Stimulated activated CD4-positive, alpha-beta T cell treated with anti-CD3 and anti-CD28 coated beads, Interleukin-4, amount 100 ng/mL, for 24 hours (primary cell): ENCODE measurements around the gene CADPS2.

Experiments used
- DNase-seq: peaks from one replicate; pipeline ENCODE4 v3.0.0-alpha.2; 2020

The CADPS2 gene

GRCh38 chr7:122886357-122887081 is at the start of gene CADPS2:
CADPS2 (minus strand) TSS chr7:122886460; CDS start chr7:122886337, 123 bp downstream.
- DNase-seq, result no peak

- no peak for DNase-seq
These were observed 49.4 kb upstream of the CADPS2 start for GRCh38 chr7:122935620-122936019.

- DNase-seq, result no peak
These were observed 33.5 kb upstream of the CADPS2 start for GRCh38 chr7:122919643-122920181.

- DNase-seq, result no peak
These were observed 28.6 kb upstream of the CADPS2 start for GRCh38 chr7:122914812-122915211.

- DNase-seq, result no peak
These were observed 27.3 kb upstream of the CADPS2 start for GRCh38 chr7:122913608-122914007.

GRCh38 chr7:122902751-122903495 is 16.7 kb upstream of the CADPS2 start:
- no peak for DNase-seq

GRCh38 chr7:122901250-122901649 is 15.0 kb upstream of the CADPS2 start:
- DNase-seq, result no peak

GRCh38 chr7:122896509-122896908 is 10.2 kb upstream of the CADPS2 start:
- no peak for DNase-seq

GRCh38 chr7:122893486-122893885 is 7.2 kb upstream of the CADPS2 start:
- no peak for DNase-seq

- no peak for DNase-seq
These were observed 2.9 kb upstream of the CADPS2 start for GRCh38 chr7:122889116-122889515.

- no peak for DNase-seq
These were observed 1.6 kb upstream of the CADPS2 start for GRCh38 chr7:122887848-122888247.

GRCh38 chr7:122887198-122887597 is 938 bp upstream of the CADPS2 start:
- no peak for DNase-seq

- DNase-seq, result no peak
These were observed 490 bp downstream of the CADPS2 start for GRCh38 chr7:122885583-122886356.

- DNase-seq, result no peak
These were observed 2.1 kb downstream of the CADPS2 start for GRCh38 chr7:122884186-122884585.

- no peak for DNase-seq
These were observed 3.1 kb downstream of the CADPS2 start for GRCh38 chr7:122883049-122883680.

GRCh38 chr7:122881324-122881723 is 4.9 kb downstream of the CADPS2 start:
- no peak for DNase-seq

- no peak for DNase-seq
These were observed 17.0 kb downstream of the CADPS2 start for GRCh38 chr7:122869260-122869659.

GRCh38 chr7:122867471-122867980 is 18.7 kb downstream of the CADPS2 start:
- no peak for DNase-seq

GRCh38 chr7:122864838-122865237 is 21.4 kb downstream of the CADPS2 start:
- DNase-seq, result no peak

GRCh38 chr7:122864016-122864415 is 22.2 kb downstream of the CADPS2 start:
- no peak for DNase-seq

GRCh38 chr7:122858320-122858719 is 27.9 kb downstream of the CADPS2 start:
- DNase-seq, result no peak

- DNase-seq, result no peak
These were observed 35.7 kb downstream of the CADPS2 start for GRCh38 chr7:122850528-122850927.

GRCh38 chr7:122849957-122850328 is 36.3 kb downstream of the CADPS2 start:
- no peak for DNase-seq
